Measurements from ENCODE around the gene NPM1. TPM values are rescaled to one million over a fixed set of nuclear protein-coding genes. Genes with fewer than 3 reads are reported as not detected.
A peak's percentile ranks its signal among the peaks of the same experiment; 100 is the strongest.

NPM1 gene
- total and polyA plus RNA-seq, 2 donors (not counting 1 experiment from before 2014, with no cell fraction given), result 158 to 920 TPM

DNA sequence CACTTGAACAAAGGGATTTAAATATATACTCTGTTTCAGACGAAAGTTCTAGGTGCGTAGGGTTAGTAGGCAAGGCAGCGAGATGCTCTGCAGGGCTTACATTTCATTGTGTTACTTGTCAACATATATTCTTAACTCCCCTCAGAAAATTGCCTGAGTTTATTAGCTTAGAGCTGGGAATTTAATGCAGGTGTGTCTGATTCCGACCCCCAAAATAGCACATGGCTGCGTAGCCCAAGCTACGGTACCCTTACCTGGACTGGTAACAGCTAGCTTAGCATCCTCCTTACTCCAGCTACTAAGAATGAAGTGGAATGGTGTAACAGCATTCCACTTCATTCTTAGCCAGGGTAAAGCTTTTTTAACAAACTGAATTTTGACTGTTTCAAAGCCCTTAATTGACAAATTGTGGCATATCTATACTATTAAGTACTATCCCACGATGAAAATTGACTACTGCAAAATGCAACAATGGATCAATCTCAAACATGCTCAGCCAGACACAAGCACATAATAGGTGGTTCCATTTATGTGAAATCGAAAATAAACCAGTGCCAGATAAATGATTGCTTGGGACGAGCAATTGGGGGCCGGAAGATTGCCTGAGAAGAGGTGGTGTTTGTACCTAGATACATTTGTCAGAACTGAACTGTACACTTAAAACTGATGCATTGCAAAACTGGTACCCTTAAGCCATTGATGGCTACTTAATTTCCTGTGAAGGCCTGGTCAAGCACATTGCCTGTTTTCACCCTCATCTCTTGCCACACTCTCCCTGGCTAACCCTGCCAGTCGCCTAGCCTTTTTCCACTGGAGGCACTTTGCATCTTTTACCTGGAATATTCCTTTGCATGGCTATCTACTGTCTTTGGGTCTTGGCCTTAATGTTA is 28.8 kb downstream of the NPM1 start:
- no peak overlapping the region for H3K9ac ChIP-seq (ENCODE audit: low read length)
- H3K4me2 ChIP-seq (replicated peaks; ENCODE audit: low read depth, low read length, poor library complexity, severe bottlenecking), result no peak overlapping the region
- H3K36me3 ChIP-seq (replicated peaks in 1 of 2; ENCODE audit: control extremely low read depth in 1 of 2, control insufficient read depth in 1 of 2, extremely low read depth in 1 of 2, insufficient read depth in 2 of 2, low read length in 1 of 2), result peaks cover 5 to 17% of the 10 kb centered on the region in 2 experiments
- no peak overlapping the region for H3K27ac ChIP-seq (ENCODE audit: low read length in 2 of 2)
- DNase-seq (no peak), ATAC-seq (ENCODE audit: low read depth) (no peak)
- peaks cover 20 to 22% of the 10 kb centered on the region in 2 donors for H3K4me1 ChIP-seq (ENCODE audit: control insufficient read depth in 2 of 2, insufficient read depth in 2 of 2, low read length in 2 of 2)
- intact Hi-C loops (cut with micrococcal nuclease), result no loop called here
- no peak overlapping the region for H2AFZ ChIP-seq (ENCODE audit: insufficient read depth, low read depth, low read length, poor library complexity, severe bottlenecking)
- POLR2A ChIA-PET, result no interaction called here
- WGBS (ENCODE audit: insufficient coverage), result 100% methylated on average over 1 of the region's 11 CpGs
- H3K27me3 Mint-ChIP-seq, result peaks cover 16% of the 10 kb centered on the region
- H4K20me1 ChIP-seq (ENCODE audit: control insufficient read depth, insufficient read depth, low read length, poor library complexity, severe bottlenecking), result peaks cover 19% of the 10 kb centered on the region
- peaks cover 12% of the 10 kb centered on the region for H3K4me1 Mint-ChIP-seq
- H3K9me3 ChIP-seq (ENCODE audit: control extremely low read depth in 1 of 3, control insufficient read depth in 2 of 3, insufficient read depth in 1 of 3, low read length in 2 of 3), result no peaks in the 10 kb centered on the region
- H3K79me2 ChIP-seq (ENCODE audit: control insufficient read depth, insufficient read depth, low read length), result no peaks in the 10 kb centered on the region
- peaks cover 0 to 18% (median 7%) of the 10 kb centered on the region in 4 experiments for H3K27me3 ChIP-seq (replicated peaks in 1 of 4; ENCODE audit: control extremely low read depth in 1 of 4, control insufficient read depth in 3 of 4, insufficient read depth in 4 of 4, low read length in 3 of 4)
- TF ChIP-seq EZH2 (IDR thresholded peaks at IDR 0.05; ENCODE audit: borderline replicate concordance, insufficient read depth, low read depth, low read length, poor library complexity, severe bottlenecking), result no peak
- H3K4me3 ChIP-seq (ENCODE audit: control extremely low read depth in 1 of 5, extremely low read depth in 1 of 5, insufficient read depth in 1 of 5, low read depth in 2 of 5, low read length in 4 of 5), result no peak overlapping the region
- no peak overlapping the region for H3K27ac Mint-ChIP-seq
- no peak overlapping the region for H3K4me3 Mint-ChIP-seq
- H3K9me3 Mint-ChIP-seq (ENCODE audit: insufficient read depth), result no peaks in the 10 kb centered on the region
- CTCF ChIA-PET, result interaction anchor here (1.3 kb wide), 1 partner anchor 27 kb away, joined by 3 read pairs; no protein-coding TSS in a partner anchor

DNA sequence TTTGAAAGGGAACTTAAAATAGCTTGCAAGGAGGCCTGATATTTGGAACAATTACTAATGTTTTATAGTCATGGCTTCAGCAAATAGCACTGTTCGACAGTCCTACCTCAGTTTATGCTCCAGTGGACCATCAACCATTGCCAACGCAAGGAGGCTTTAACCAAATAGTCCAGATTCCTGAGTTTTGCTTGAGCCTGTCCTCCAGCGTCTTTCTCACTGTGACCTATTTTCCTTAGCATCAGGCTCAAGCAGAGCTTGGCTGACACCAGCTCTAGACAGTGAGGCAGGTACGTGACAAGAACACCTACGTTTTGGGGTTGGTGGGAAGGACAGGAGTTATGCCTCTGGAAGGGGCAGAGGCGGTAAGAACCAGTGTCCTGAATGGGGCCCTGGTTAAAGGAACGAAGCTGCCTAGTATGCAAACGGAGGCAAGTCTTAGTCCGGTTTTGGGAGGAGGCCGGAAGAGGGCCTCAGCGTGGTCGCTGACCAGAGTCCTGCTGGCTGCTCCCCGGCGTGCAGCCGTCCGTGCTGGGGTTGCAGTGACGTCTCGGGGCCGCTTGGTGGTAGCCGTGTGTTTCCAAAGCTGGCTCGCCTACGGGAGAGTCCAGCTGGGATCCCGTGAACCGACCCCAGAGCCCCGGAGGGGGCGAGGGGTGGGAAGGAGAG is 30.8 kb downstream of the NPM1 start:
- H3K9ac ChIP-seq (ENCODE audit: low read length), result peak overlapping the region; percentile 60
- 15% methylated on average over 26 of the region's 26 CpGs for WGBS (ENCODE audit: insufficient coverage)
- H3K36me3 ChIP-seq (replicated peaks in 1 of 2; ENCODE audit: control extremely low read depth in 1 of 2, control insufficient read depth in 1 of 2, extremely low read depth in 1 of 2, insufficient read depth in 2 of 2, low read length in 1 of 2), result peaks cover under 1% of the 10 kb centered on the region in 2 experiments
- intact Hi-C loops (cut with micrococcal nuclease), result loop anchor here (1.0 kb wide), 1 partner anchor 489 kb away; no protein-coding TSS in a partner anchor
- H3K27me3 ChIP-seq (replicated peaks in 1 of 4; ENCODE audit: control extremely low read depth in 1 of 4, control insufficient read depth in 3 of 4, insufficient read depth in 4 of 4, low read length in 3 of 4), result peaks cover 0 to 25% (median 8%) of the 10 kb centered on the region in 4 experiments
- H3K4me3 ChIP-seq (ENCODE audit: control extremely low read depth in 1 of 5, extremely low read depth in 1 of 5, insufficient read depth in 1 of 5, low read depth in 2 of 5, low read length in 4 of 5), result peak overlapping the region in 4 of 5 experiments; percentile 29 to 54 (median 43)
- H3K4me1 Mint-ChIP-seq, result peaks cover 12% of the 10 kb centered on the region
- peak overlapping the region; percentile 85 for H3K4me3 Mint-ChIP-seq
- peak overlapping the region; percentile 8 for H2AFZ ChIP-seq (ENCODE audit: insufficient read depth, low read depth, low read length, poor library complexity, severe bottlenecking)
- POLR2A ChIA-PET, result interaction anchor here (0.5 to 1.6 kb wide), 2 partner anchors 31 to 1396 kb away, joined by 3 read pairs; no protein-coding TSS in a partner anchor
- no peaks in the 10 kb centered on the region for H3K79me2 ChIP-seq (ENCODE audit: control insufficient read depth, insufficient read depth, low read length)
- peak overlapping the region; percentile 77 for H3K4me2 ChIP-seq (replicated peaks; ENCODE audit: low read depth, low read length, poor library complexity, severe bottlenecking)
- peaks cover 20% of the 10 kb centered on the region for H3K27me3 Mint-ChIP-seq
- DNase-seq, result peak; percentile 65
- no peaks in the 10 kb centered on the region for H4K20me1 ChIP-seq (ENCODE audit: control insufficient read depth, insufficient read depth, low read length, poor library complexity, severe bottlenecking)
- H3K4me1 ChIP-seq (ENCODE audit: control insufficient read depth in 2 of 2, insufficient read depth in 2 of 2, low read length in 2 of 2), result peaks cover 20 to 22% of the 10 kb centered on the region in 2 donors
- H3K9me3 ChIP-seq (ENCODE audit: control extremely low read depth in 1 of 3, control insufficient read depth in 2 of 3, insufficient read depth in 1 of 3, low read length in 2 of 3), result no peaks in the 10 kb centered on the region
- CTCF ChIA-PET, result interaction anchor here (0.5 to 2.2 kb wide), 10 partner anchors 9 to 970 kb away, joined by 3 to 15 read pairs (median 4); no protein-coding TSS in a partner anchor
- ATAC-seq (ENCODE audit: low read depth), result peak; percentile 71
- no peak for TF ChIP-seq EZH2 (IDR thresholded peaks at IDR 0.05; ENCODE audit: borderline replicate concordance, insufficient read depth, low read depth, low read length, poor library complexity, severe bottlenecking)
- TF ChIP-seq, protein P1, sequence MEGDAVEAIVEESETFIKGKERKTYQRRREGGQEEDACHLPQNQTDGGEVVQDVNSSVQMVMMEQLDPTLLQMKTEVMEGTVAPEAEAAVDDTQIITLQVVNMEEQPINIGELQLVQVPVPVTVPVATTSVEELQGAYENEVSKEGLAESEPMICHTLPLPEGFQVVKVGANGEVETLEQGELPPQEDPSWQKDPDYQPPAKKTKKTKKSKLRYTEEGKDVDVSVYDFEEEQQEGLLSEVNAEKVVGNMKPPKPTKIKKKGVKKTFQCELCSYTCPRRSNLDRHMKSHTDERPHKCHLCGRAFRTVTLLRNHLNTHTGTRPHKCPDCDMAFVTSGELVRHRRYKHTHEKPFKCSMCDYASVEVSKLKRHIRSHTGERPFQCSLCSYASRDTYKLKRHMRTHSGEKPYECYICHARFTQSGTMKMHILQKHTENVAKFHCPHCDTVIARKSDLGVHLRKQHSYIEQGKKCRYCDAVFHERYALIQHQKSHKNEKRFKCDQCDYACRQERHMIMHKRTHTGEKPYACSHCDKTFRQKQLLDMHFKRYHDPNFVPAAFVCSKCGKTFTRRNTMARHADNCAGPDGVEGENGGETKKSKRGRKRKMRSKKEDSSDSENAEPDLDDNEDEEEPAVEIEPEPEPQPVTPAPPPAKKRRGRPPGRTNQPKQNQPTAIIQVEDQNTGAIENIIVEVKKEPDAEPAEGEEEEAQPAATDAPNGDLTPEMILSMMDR (IDR thresholded peaks at IDR 0.05), result peak; percentile 70
- H3K9me3 Mint-ChIP-seq (ENCODE audit: insufficient read depth), result no peaks in the 10 kb centered on the region
- no peak overlapping the region for H3K27ac Mint-ChIP-seq
- H3K27ac ChIP-seq (ENCODE audit: low read length in 2 of 2), result no peak overlapping the region

Data from B cell (primary cell).